Stimulated activated CD4-positive, alpha-beta T cell treated with anti-CD3 and anti-CD28 coated beads, TNF-alpha, amount 100 ng/mL, for 4 hours (primary cell): Measurements from ENCODE around the gene ROR1.

Experiments
- DNase-seq, 3 experiments: peaks; one replicate each; pipeline ENCODE4 v3.0.0-alpha.2; 2020; ENCODE audit warnings: low read depth in 3 of 3

The ROR1 gene

DNA sequence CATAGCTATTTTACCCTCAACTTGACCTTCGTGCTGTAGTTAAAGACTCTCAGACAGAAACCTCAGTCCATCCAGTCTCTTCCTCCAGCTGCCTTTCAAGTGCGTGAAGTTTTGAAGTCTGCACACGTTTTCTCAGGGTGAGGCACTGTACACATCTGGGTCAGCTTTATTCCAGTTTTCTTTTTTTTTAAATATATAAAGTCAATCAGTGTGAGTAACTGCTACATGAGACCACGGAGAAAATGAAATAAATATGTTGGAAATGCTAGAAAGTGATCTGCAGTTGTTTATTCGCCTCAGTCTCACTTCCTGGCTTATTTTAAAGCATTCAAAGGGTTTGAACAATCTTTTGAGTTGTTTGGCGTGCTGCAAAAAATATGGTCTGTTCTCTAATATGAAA lies 135.7 kb downstream of the ROR1 start:
- no peak for DNase-seq

DNA sequence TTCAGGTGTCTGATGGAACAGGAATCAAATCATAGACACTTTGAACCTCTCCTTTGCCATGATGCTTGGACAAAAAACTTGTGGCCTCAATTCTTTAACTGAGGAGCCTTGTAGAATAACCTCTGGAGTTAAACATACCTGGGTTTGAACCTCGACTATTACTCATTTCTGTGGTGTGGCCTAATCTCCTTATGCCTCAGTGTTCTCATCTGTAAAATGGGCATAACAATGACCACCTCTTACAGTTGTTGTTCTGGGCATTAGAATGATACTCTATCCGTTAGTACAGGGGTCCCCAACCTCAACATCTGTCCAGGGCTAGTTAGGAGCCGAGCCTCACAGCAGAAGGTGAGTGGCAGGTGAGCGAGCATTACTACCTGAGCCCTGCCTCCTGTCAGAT lies 137.2 kb downstream of the ROR1 start:
- no peak for DNase-seq

DNA sequence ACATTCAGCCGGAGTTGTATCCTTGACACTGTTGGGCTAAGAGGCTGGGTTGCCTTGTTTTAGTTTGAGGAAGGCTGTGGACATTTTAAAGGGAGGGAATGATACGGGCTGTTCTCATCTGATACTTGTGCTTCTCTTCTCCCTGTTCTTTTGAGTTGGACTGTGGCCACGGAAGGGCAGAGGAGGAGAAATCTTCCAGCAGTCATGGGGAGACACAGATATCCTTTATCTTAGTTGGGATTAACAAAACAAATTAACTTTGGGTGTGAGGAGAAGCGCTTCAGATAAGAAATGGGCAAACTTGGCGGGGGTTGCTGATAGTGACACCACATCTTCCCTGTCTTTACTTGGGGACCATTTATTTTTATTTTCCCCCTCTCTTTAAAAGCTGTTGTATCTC lies 138.8 kb downstream of the ROR1 start:
- DNase-seq = no peak

DNA sequence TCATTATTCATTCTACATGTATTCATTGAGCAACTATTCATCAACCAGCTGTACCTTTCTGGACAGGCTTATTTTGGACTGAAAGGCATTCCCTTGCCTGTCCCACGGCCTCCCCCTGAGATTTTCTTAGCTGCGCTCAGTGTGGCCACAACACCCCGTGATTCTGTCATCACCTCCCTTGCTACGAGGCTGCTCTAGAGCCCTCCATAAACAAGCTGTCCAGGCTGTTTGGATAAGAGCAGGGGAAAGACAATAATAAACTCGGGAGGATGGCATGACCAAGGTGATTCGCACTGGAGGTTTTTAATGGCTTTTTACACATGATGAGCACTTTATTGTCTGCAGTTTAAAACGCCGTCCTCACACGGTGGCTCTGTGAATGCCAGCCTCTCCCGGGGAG lies 139.7 kb downstream of the ROR1 start:
- no peak for DNase-seq

DNA sequence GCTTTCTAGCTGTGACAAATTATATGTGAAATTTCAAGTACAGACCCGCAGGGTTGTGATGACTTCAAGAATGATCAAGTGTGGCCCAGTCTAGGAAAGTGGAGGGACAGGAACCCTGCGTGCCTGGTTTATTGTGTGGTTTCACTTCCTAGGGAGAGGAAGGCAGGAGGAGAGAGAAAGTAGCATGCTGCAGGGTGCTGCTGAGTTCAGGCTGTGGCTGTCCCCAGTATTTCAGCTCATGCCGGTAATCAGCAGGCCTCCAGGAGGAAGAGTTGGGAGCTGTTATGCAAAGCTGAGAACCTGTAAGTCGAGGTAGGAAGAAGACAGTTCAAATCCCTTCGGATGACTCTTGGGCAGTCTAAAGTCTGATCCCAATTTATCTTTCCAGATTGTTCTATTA lies 140.4 kb downstream of the ROR1 start:
- no peak for DNase-seq

DNA sequence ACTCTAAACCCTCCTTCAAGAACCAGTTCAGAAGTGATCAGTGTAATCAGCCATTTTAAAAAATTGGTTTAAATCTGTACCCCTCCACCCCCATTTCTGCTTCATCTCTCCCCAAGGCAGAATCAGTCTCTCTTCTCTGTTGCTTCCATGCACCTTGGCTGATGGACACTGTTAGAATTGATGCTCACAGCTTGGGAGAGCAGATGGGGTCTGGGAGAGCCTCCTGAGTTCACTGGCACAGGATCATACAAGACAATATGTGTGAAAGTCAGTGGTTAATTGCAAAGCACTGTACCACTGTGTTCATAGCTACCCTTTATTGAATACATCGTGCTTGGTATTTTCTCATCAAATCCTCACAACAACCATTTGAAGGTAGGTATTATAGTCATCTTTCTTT lies 140.9 kb downstream of the ROR1 start:
- no peak for DNase-seq

DNA sequence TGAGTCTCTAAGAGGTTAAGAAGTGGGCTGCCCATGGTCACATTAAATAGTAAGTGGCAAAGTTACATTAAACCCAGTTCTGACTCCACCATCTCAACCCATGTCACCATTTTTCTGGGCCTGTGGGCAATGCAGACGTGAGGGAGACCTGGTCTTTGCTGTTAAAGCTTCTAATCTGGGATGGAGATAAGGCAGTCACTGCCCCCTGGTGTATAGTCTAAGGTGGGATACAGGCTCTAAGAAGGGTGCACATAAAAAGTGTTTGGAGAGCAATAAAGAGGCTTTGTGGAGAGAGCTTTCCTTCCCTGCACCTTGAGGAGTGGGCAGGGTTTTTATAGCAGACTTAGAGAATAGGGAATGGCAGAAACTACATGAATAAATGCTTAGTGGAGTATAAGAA lies 141.3 kb downstream of the ROR1 start:
- DNase-seq = no peak

DNA sequence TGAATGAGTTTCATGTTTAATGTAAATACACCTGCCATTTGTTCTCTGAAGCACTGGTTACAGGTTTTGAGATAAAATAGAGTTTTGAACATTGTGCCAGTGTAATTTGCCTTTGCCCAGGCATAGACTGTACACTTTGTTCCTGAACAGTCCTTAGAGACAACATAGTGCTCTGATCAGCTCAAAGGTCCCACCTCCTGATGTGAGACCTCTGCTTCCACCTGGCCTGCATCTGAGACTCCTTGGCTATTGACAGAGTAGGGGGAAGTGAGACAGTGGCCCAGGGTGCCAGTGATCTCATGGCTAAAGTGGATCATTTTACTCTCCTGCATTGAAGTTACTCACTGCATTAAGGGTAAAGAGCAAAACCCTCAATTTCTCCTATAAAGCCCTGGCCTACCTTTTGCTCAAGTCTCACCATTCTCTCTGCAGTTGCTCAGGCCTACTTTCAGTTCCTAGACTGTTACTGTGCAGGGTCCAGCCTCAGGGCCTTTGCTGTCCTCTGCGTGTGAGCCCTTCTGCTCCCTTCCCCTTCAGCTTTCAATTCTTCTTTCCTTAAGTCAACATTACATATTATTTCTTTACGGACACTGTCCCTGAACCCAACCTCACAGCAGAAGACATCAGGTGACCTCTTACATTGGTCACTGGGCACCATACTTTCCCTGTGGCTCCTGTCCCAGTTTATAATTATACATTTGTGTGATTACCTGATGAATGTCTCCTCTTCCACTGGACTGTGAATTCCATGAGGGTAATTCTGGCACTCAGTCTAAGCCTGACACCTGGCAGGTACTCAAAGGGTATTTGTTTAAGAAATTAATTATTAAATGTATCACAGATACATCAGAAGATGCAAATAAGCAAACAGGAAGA lies 142.9 kb downstream of the ROR1 start:
- no peak for DNase-seq

DNA sequence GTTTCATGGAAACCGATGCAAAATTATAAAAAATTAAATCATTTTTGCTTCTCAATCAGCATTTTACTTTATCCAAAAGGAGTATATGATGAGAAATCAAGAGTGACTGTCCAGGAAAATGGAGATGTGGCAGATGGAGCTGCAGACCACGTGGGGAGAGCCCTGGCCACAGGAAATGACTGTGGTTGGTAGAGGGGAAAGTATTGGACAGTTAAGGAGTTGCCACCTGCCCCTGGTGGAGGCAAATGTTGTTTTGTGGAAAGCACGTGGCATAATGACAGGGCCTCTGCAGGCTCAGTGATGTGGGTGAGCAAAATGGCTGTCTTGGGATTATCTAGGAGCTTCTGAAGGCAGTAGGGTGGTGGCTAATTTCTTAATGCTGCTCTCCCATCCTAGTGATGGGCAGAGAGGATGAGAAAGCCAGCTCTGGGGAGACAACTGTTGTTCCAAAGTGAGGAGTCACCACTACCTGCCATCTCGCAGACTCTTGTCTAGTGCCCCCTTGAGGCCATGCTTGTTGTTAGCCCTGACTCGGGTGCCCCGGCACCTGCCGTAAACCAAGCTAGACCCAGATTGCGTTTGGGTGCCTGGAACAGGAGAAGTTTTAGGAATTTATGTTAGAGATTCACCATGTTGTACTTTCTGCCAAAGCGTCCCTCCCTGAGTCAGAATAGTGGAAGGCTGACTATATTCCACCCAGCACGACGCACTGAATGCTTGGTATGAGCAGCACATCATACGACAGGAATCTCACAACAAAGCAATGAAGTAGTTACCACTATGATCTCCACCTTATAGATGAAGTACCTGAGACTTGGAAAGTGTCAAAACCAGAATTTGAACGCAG lies 144.0 kb downstream of the ROR1 start:
- no peak for DNase-seq

DNA sequence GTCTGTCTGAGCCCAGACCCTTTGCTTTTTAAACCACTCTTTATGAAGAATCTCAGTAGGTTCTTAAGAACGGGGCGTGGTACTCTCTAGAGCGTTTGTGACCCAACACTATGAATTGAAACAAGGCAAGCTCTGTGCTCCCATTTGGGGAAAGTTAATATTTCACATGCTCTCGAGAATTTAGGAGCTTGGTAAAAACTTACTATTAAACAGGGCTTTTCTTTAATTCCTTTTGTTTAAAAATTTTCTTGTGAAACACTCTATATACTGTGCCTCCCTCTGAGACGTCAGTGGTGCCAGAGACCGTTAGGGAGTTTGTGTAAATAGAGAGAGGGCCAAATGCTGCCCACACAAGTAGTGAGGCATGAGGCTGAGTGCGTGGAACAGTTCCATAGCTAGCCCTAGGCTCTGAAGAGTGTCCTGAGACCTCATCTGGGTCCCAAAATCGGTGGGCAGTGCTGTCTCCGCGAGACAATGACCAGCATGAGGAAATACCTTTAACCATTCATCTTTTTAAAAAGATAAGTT lies 144.7 kb downstream of the ROR1 start:
- no peak for DNase-seq

DNA sequence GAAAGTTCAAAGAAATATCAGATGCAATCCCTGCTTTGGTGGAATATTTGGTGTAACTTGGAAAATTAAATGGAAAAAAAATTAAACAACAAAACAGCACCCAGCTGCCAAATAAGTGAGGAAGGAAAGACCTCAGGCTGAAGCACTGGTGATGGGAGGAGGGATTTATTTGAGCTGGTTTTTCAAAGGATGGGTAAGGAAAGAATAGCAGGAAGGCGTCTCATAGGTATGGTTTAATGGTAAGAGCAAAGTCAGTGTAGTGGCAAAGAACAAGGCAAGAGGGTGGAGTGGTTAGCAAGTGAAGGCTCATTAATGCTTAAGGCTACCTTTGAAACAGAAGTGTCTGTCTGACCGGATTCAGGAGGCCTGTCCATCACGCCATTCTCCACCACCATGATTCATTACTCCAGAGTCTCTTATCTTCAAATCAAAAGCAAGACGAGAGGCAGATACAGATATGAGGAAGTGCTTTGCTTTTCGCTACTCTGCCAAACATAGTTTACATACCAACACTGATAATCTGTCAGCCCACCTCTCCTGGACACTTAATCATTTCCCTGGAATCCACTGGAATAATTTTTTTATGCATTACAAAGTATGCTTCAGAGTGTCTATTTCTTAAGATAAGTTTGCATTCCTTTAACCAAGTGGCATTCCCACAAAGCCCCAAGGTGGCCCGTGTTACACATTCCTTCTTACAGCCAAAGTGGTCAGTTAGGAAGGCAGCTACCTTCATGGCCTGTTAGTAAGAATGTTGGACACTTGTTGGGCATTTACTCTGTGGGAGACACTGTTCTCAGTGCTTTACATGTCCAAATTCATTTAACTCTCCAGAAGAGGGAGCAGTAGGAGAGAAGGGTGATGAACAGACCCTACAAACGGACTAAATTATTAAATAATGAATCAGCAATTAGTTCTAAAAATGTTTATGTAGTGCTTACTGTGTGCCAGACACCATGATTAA lies 146.6 kb downstream of the ROR1 start:
- DNase-seq = no peak

DNA sequence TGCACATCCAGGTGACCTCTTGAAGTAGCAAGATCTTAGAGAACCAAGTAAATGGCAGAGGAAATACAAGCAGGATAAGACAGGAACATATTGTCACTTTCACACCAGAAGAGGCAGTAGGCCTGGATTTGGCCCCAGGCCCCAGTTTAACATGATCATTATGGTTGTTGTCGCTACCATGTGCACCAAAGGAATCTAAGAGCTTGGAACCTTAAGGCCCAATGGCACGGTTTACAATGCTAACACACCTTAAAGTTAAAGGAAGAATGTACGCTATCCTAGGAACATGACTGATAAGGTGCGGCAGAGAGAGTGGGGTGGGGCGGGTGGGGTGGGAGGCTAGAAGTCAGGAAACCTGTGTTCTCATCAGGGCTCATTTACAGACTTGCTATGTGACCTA lies 147.5 kb downstream of the ROR1 start:
- DNase-seq = no peak

DNA sequence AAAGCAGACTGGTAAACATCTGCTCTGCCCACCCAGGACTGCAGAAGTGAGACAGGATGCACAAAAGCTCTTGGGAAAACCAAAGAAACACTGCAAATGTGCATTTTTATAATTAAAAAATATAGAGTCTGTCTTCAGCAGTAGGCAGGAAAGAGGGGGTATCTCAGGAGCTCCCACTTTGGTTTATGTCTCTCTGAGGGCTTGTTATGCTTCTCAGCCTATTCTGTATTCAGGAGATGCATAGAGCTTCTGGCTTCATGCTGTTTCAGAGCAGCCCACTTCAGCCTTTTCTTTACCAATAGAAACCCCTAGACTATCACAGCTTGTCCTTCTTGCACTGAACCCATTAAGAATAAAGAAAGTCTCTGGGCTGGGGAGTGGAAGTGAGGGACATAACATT lies 148.0 kb downstream of the ROR1 start:
- no peak for DNase-seq

DNA sequence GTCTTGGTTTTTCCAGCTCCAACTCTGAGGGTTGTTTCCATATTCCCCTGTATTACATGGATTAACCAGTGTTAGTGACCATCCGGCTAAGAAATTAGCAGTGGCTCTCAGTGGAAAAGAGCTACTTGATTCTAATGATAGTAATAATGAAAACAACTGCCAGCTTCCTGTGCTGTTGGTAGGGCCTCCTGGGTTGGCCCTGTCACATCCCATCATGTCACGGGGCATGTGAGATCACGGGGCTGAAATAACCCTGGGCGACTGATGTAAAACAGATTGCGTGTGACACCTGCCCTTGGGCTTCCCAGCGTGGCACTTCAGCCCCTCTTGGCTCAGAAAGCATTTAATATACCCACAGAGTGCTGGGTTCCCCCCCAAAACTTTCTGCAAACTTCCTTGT lies 149.0 kb downstream of the ROR1 start:
- DNase-seq = no peak

DNA sequence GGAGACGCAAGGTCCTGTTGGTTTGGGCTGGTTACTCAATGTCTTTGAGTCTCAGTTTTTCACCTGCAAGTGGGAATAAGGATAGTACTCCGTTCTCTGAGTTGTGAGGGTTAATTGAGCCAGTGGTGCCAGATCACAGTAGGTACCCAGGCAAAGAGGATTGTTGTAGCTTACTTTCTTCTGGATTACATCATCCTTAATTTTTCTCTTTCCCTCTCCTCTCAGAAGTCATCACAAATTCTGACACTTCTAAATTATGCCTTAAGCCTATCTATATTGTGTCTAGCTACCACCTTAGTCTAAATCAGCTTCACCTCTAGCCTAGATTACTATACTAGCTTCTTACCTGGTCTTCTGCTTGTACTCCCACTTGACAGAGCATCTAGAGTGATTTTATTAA lies 149.5 kb downstream of the ROR1 start:
- DNase-seq = no peak

DNA sequence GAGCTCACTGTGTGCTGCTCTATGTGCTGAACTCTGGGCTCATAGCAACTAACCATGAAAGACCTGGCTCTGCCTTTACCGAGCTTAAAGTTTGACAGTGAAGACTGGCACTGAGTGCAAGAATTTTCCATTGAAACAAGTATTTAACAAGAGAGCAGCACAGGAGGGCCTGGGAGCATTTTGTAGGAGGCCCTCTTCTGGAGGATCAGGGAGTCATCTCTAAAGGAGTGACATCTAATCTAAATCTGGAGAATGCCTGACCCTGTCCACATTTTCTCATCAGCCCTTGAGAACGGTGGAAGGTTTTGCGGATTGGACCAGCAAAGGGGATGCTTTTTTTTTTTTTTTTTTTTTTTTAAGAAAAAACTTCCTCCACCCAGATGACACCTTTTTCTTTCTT lies 150.8 kb downstream of the ROR1 start:
- DNase-seq = no peak

DNA sequence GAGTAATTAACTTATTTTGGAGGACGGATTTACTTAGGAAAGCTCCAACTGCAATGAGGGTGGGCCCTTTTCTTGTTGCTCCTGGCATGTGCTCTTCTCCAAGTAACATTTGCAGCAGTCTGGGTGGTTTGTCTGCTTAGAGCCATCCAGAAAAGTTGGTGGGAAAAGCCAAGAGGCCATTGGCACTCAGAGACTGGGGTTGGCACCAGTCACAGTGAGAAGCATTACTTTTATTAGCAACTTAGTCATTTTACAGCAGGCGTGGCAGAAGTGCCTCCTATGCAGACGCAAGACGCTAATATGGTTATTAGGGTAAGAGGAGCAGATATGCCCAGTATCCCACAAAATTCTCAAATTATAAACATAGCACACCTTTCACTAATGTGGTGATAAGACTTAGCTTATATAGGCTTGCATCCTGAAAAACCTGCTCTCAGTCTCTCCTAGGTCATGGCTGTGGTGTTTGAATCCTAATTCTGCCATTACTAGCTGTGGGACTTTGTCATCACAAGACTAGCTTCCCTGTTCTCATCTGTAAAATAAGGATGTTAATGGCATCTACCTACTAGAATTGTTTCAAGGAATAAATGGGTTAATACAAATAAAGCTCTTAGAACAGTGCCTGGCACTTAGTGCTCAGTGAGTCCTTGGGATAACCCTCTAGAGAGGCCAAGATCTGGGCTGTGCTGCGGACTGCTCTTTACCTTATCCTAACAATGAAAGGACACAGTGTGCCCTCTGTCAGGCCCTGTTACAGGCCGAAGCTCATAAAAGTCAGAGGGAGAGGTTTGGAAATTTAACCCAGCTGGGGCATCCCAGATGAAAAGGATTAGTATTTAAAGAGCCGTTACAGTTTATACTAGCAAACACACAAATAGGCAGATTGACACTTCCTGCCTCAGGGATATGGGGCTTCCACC lies 154.6 kb downstream of the ROR1 start:
- DNase-seq = no peak

DNA sequence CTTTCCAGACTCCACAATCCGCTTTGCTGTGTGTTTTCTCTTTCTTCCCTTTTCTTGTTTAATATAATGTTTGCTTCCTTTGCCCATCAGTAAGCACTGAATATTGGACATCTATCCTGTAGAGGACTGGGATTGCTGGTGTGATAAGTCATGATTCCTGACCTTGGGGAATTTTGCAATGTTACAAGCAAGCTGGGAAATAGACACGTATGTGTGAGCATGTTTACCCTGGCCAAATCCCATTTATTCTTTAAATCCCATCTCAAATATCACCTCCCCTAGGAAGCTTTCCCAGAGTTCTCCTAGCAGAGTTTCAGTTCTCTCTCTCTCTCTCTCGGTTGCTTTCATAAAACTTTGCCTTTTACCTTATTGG lies 155.3 kb downstream of the ROR1 start:
- no peak for DNase-seq

DNA sequence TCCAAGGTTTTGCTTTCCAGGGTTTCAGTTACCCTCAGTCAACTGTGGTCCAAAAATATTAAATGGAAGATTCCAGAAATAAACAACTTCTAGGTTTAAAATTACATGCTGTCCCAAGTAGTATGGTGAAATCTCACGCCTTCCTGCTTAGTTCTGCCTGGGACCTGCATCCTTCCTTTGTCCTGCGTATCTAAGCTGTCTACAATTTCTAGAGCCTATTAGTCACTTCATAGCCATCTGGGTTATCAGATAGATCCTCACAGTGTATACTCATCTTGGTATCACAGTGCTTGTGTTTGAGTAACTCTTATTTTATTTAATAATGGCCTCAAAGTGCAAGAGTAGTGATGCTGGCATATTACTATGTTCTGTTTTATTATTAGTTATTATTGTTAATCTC lies 157.7 kb downstream of the ROR1 start:
- no peak for DNase-seq

DNA sequence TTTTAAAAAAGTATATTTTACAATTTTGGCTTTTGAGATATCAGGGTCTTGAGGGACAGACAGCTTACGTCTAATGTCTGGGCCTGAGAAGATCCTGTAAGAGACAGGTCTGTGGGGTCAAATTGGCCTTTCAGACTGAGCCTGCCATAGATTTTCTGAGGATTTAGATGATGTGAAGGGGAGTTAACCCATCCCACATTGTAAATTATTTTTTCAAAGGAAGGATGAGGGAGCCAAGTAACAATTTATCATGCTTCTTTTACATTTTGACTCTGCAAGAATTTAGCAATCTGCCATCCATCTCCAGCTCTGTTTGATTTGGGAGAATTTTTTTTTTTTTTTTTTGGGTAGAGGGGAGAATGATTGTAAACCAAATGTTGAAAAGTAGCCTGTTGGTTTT lies 160.9 kb downstream of the ROR1 start:
- no peak for DNase-seq

DNA sequence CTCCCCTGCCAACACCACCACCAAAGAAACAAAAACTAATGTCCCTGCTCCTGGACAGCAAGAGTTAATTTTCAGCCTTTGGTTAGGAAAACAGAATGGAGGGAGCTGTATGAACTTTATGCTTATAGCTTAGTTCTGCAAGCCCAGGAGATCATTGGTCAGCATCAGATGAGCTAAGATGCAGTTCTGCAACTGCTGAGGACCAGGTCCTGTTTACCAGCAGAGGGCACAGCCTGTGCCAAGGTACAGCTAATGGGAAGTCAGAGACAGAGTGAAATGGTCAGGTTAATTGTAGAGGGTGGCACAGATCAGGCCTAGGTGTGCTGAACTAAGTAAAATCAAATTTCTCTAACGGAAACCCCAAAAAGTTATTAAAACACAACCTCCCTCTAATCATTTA lies 161.3 kb downstream of the ROR1 start:
- no peak for DNase-seq
